ENCODE results near the gene TXNDC15.

TXNDC15 gene

GRCh38 chr5:134920848-134921575, 46.8 kb downstream of the TXNDC15 start:
- peak; percentile 71 for DNase-seq

GRCh38 chr5:134932508-134932907, 58.3 kb downstream of the TXNDC15 start:
- no peak for DNase-seq

- no peak for DNase-seq
These were observed 60.0 kb downstream of the TXNDC15 start for GRCh38 chr5:134934202-134934601.

- no peak for DNase-seq
These were observed 61.8 kb downstream of the TXNDC15 start for GRCh38 chr5:134935711-134936602.

- DNase-seq, result no peak
These were observed 63.4 kb downstream of the TXNDC15 start for GRCh38 chr5:134937526-134937925.

GRCh38 chr5:134938030-134938429, 63.9 kb downstream of the TXNDC15 start:
- no peak for DNase-seq

- DNase-seq, result no peak
These were observed 65.3 kb downstream of the TXNDC15 start for GRCh38 chr5:134939500-134939899.

- DNase-seq, result no peak
These were observed 69.4 kb downstream of the TXNDC15 start for GRCh38 chr5:134943547-134943946.

GRCh38 chr5:134944630-134945029, 70.5 kb downstream of the TXNDC15 start:
- DNase-seq, result no peak

GRCh38 chr5:134945041-134945440, 70.9 kb downstream of the TXNDC15 start:
- DNase-seq, result no peak

- DNase-seq, result no peak
These were observed 74.7 kb downstream of the TXNDC15 start for GRCh38 chr5:134948911-134949310.

- no peak for DNase-seq
These were observed 75.1 kb downstream of the TXNDC15 start for GRCh38 chr5:134949316-134949715.
